HEK293 (cell line): ENCODE data around the gene MAPRE2.

Experiments
- CTCF ChIA-PET: fragments of 350-600 bp; formaldehyde crosslinking; extraction: SDS; loops from one replicate; lab custom pipeline; 2021; ENCODE audit warnings: antibody characterized with exemption; lab: Yijun Ruan, JAX
- POLR2A ChIA-PET: fragments of 300-600 bp; formaldehyde crosslinking; extraction: SDS; loops from one replicate; lab custom pipeline; 2020; ENCODE audit warnings: antibody characterized with exemption, inconsistent platforms; lab: Yijun Ruan, JAX
- H3K27ac ChIP-seq: fragments of 200-500 bp; sonication (Bioruptor generic); 2 replicates; pipeline ENCODE4 v1.5.1; 2014; ENCODE audit warnings: low read depth, low read length, control low read depth, inconsistent platforms; ENCODE audit errors: extremely low read depth
- H3K36me3 ChIP-seq, 2 experiments: fragments of 200-500 bp in 1 of 2; sonication (Bioruptor generic) in 1 of 2; 1 replicate in 1 of 2; 2 replicates in 1 of 2; pipeline ENCODE4 v1.5.1; 2014 to 2017; ENCODE audit warnings: inconsistent platforms in 2 of 2, low read length in 2 of 2; ENCODE audit not compliant: control insufficient read depth in 2 of 2, insufficient read depth in 1 of 2
- H3K4me1 ChIP-seq: fragments of 200-500 bp; sonication (Bioruptor generic); 2 replicates; pipeline ENCODE4 v1.5.1; 2014; ENCODE audit warnings: mild to moderate bottlenecking, low read length, inconsistent platforms; ENCODE audit not compliant: control insufficient read depth, insufficient read depth
- H3K4me3 ChIP-seq: 2 replicates; pipeline ENCODE4 v1.5.1; 2011; ENCODE audit warnings: low read depth, mild to moderate bottlenecking, control low read depth, low read length, moderate library complexity
- H3K9me3 ChIP-seq: fragments of 200-500 bp; sonication (Bioruptor generic); 2 replicates; pipeline ENCODE4 v1.5.1; 2014; ENCODE audit warnings: low read depth, low read length, inconsistent platforms; ENCODE audit not compliant: control insufficient read depth, insufficient read depth
- BCL6B ChIP-seq: fragments of 450-650 bp; formaldehyde crosslinking; IDR thresholded peaks from 2 replicates; pipeline ENCODE4 v1.5.1; 2017; ENCODE audit warnings: missing biosample characterization, missing genetic modification characterization
- GLI4 ChIP-seq: fragments of 450-650 bp; formaldehyde crosslinking; IDR thresholded peaks from 2 replicates; pipeline ENCODE4 v1.5.1; 2016; ENCODE audit warnings: missing biosample characterization, missing genetic modification characterization
- HOXD13 ChIP-seq: sonication (generic); formaldehyde crosslinking; IDR thresholded peaks from 2 replicates; pipeline ENCODE4 v1.8.0; 2022; ENCODE audit warnings: missing genetic modification reagents, borderline replicate concordance
- KLF16 ChIP-seq: fragments of 450-650 bp; formaldehyde crosslinking; IDR thresholded peaks from 2 replicates; pipeline ENCODE4 v1.5.1; 2017; ENCODE audit warnings: missing biosample characterization, missing genetic modification characterization
- REST ChIP-seq: fragments of 450-650 bp; formaldehyde crosslinking; IDR thresholded peaks from 2 replicates; pipeline ENCODE4 v1.5.1; 2016; ENCODE audit warnings: missing biosample characterization, missing genetic modification characterization
- TRIM28 ChIP-seq: IDR thresholded peaks from 2 replicates; pipeline ENCODE4 v1.6.1; 2011; ENCODE audit warnings: low read length, control low read depth, borderline replicate concordance
- TSHZ1 ChIP-seq: fragments of 450-650 bp; formaldehyde crosslinking; IDR thresholded peaks from 2 replicates; pipeline ENCODE4 v1.5.1; 2016; ENCODE audit warnings: missing biosample characterization, missing genetic modification characterization, borderline replicate concordance
- YY1 ChIP-seq: fragments of 450-650 bp; formaldehyde crosslinking; IDR thresholded peaks from 2 replicates; pipeline ENCODE4 v1.5.1; 2018; ENCODE audit warnings: missing biosample characterization, missing genetic modification characterization
- ZBTB49 ChIP-seq: fragments of 450-650 bp; formaldehyde crosslinking; IDR thresholded peaks from 2 replicates; pipeline ENCODE4 v1.5.1; 2016; ENCODE audit warnings: missing biosample characterization, missing genetic modification characterization, low read depth
- ZNF10 ChIP-seq: fragments of 450-650 bp; formaldehyde crosslinking; IDR thresholded peaks from 2 replicates; pipeline ENCODE4 v1.5.1; 2017; ENCODE audit warnings: missing biosample characterization, missing genetic modification characterization
- ZNF112 ChIP-seq: fragments of 450-650 bp; formaldehyde crosslinking; IDR thresholded peaks from 2 replicates; pipeline ENCODE4 v1.5.0; 2017; ENCODE audit warnings: missing biosample characterization, missing genetic modification characterization
- ZNF121 ChIP-seq: fragments of 450-650 bp; formaldehyde crosslinking; IDR thresholded peaks from 2 replicates; pipeline ENCODE4 v1.5.1; 2016; ENCODE audit warnings: missing biosample characterization, missing genetic modification characterization
- ZNF174 ChIP-seq: fragments of 450-650 bp; formaldehyde crosslinking; IDR thresholded peaks from 2 replicates; pipeline ENCODE4 v1.5.0; 2017; ENCODE audit warnings: missing biosample characterization, mild to moderate bottlenecking, missing genetic modification characterization
- ZNF184 ChIP-seq: fragments of 450-650 bp; IDR thresholded peaks from 2 replicates; pipeline ENCODE4 v1.5.1; 2018; ENCODE audit warnings: missing biosample characterization, mild to moderate bottlenecking, missing genetic modification characterization
- ZNF274 ChIP-seq, 2 experiments: fragments of 200-500 bp in 1 of 2; fragments of 450-650 bp in 1 of 2; sonication (Bioruptor generic) in 1 of 2; formaldehyde crosslinking in 1 of 2; IDR thresholded peaks; 2 replicates each; pipeline versions ENCODE4 v1.5.1 to v1.6.1; 2014 to 2016; ENCODE audit warnings: borderline replicate concordance in 1 of 2, inconsistent platforms in 1 of 2, low read length in 1 of 2, missing biosample characterization in 1 of 2, missing genetic modification characterization in 1 of 2
- ZNF335 ChIP-seq: fragments of 450-650 bp; formaldehyde crosslinking; conservative IDR thresholded peaks from 2 replicates; pipeline ENCODE4 v1.5.1; 2016; ENCODE audit warnings: missing biosample characterization, missing genetic modification characterization
- ZNF433 ChIP-seq: fragments of 450-650 bp; formaldehyde crosslinking; IDR thresholded peaks from 2 replicates; pipeline ENCODE4 v1.5.1; 2016; ENCODE audit warnings: missing biosample characterization, missing genetic modification characterization, low read depth
- ZNF621 ChIP-seq: fragments of 450-650 bp; formaldehyde crosslinking; IDR thresholded peaks from 2 replicates; pipeline ENCODE4 v1.5.1; 2017; ENCODE audit warnings: missing biosample characterization, missing genetic modification characterization
- ZNF660 ChIP-seq: fragments of 450-650 bp; IDR thresholded peaks from 2 replicates; pipeline ENCODE4 v1.5.1; 2018; ENCODE audit warnings: missing biosample characterization, mild to moderate bottlenecking, missing genetic modification characterization

MAPRE2 gene

GRCh38 chr18:35073186-35074105 is 32.2 kb downstream of the MAPRE2 start (continued):
- TF ChIP-seq BCL6B: no peak
- no peak for TF ChIP-seq ZNF112 (tag by site-specific recombination)
- no peak for TF ChIP-seq HOXD13 (CRISPR knock-in tag)
- no peak for TF ChIP-seq ZNF184
- TF ChIP-seq KLF16 (tag by site-specific recombination): no peak
- TF ChIP-seq ZNF660 (tag by site-specific recombination): no peak
- TF ChIP-seq TSHZ1 (tag by site-specific recombination): no peak

- no peaks in the 10 kb centered on the region for H3K9me3 ChIP-seq
- CTCF ChIA-PET: no interaction called here
- POLR2A ChIA-PET: interaction anchor here (0.5 to 2.7 kb wide), 2 partner anchors 33 to 60 kb away, joined by 3 to 11 read pairs; partner anchors contain the start of gene MAPRE2
- TF ChIP-seq GLI4 (no peak), ZNF174 (tag by site-specific recombination) (no peak), ZNF433 (tag by site-specific recombination) (no peak), ZNF335 (tag by site-specific recombination) (no peak)
- H3K4me3 ChIP-seq: no peak overlapping the region
- H3K27ac ChIP-seq: no peak overlapping the region
- H3K36me3 ChIP-seq: peaks cover 0 to 10% of the 10 kb centered on the region in 2 experiments; a peak in 1 of 3 replicates
- no peaks in the 10 kb centered on the region for H3K4me1 ChIP-seq
These were observed 33.4 kb downstream of the MAPRE2 start for GRCh38 chr18:35074581-35074980.

GRCh38 chr18:35075132-35075531 is 33.9 kb downstream of the MAPRE2 start:
- Histone ChIP-seq H3K9me3 (no peaks in the 10 kb centered on the region), H3K36me3 (peaks cover 0 to 10% of the 10 kb centered on the region in 2 experiments; a peak in 1 of 3 replicates), H3K4me1 (no peaks in the 10 kb centered on the region), H3K27ac (no peak overlapping the region), H3K4me3 (no peak overlapping the region)
- ChIA-PET POLR2A (interaction anchor here (0.5 to 2.7 kb wide), 2 partner anchors 34 to 61 kb away, joined by 3 to 11 read pairs; partner anchors contain the start of gene MAPRE2), CTCF (no interaction called here)
- TF ChIP-seq ZNF10 (tag by site-specific recombination): no peak
- TF ChIP-seq ZNF433 (tag by site-specific recombination): no peak
- TF ChIP-seq ZNF274 (IDR thresholded peaks at IDR 0.05; ENCODE audit: low read length): no peak
- no peak for TF ChIP-seq ZNF274 (tag by site-specific recombination; IDR thresholded peaks at IDR 0.05; ENCODE audit: borderline replicate concordance)
- no peak for TF ChIP-seq YY1 (tag by site-specific recombination)
- no peak for TF ChIP-seq ZNF121 (tag by site-specific recombination)
- TF ChIP-seq TRIM28: no peak
- no peak for TF ChIP-seq BCL6B
- TF ChIP-seq REST (tag by site-specific recombination): no peak
- no peak for TF ChIP-seq ZBTB49 (tag by site-specific recombination)
- TF ChIP-seq ZNF621 (tag by site-specific recombination): no peak
